HepG2 (cell line): ENCODE results near the gene ADAP2. TPM values are rescaled to one million over a fixed set of nuclear protein-coding genes. Genes with fewer than 3 reads are reported as not detected.

Experiments used
- GABPB1 ChIP-seq: IDR thresholded peaks from 2 replicates; pipeline ENCODE4 v1.6.1; 2016; ENCODE audit warnings: mild to moderate bottlenecking, missing genetic modification reagents, moderate library complexity, missing compliant biosample characterization
- polyA plus RNA-seq, 8 experiments: library from polyadenylated mRNA; depleted of rRNA in 3 of 8; stranded (reverse) in 7 of 8; unstranded in 1 of 8; fragments of >200 nt; fragmentation: Illumina TruSeq in 4 of 8; extraction: Trizol in 4 of 8; gene quantifications; 2 replicates each; pipeline versions ENCODE4 v1.2.1 to v1.2.3, GENCODE V29; 2011 to 2016; ENCODE audit warnings: low read depth in 4 of 8, missing spikeins in 1 of 8, mixed read lengths in 1 of 8; ENCODE audit not compliant: insufficient read depth in 1 of 8
- small RNA-seq, 3 experiments: library from RNA; depleted of rRNA; stranded (forward); fragments of <200 nt; gene quantifications; one replicate each; pipeline ENCODE3, GENCODE V24; 2012; ENCODE audit warnings: low read depth in 2 of 3, low replicate concordance in 1 of 3; ENCODE audit not compliant: insufficient read length in 3 of 3, insufficient read depth in 2 of 3
- total RNA-seq, 5 experiments: library from RNA; depleted of rRNA; stranded (reverse); fragments of >200 nt; fragmentation: Illumina TruSeq; extraction: Trizol; gene quantifications; 2 replicates each; pipeline ENCODE4 v1.2.3, GENCODE V29; 2016; ENCODE audit warnings: low read depth in 1 of 5

ADAP2 gene
- total and polyA plus RNA-seq, 2 of the 13 experiments (the other 11 are each of a cell fraction or from before 2014, with no cell fraction given): 0.51 to 0.70 TPM

GRCh38 chr17:31008374-31009041, 86.8 kb downstream of the ADAP2 start (continued):
- peak; percentile 66; the same call in 1 of the 2 replicates for TF ChIP-seq GABPB1 (CRISPR knock-in tag)

Small RNA genes lying within 50 kb of the gene (small RNA-seq; reads per million reads assigned to genes)
- gene AC138207.3: 0 reads per million in 3 experiments
- gene RN7SL138P: 0 reads per million in 3 experiments

Other genes starting within 250 kb of the ADAP2 start
- gene CRLF3, start 97.3 kb upstream of the ADAP2 start, total RNA-seq (2016; rRNA removed; fragmentation: Illumina TruSeq; extraction: Trizol): 9.1 and 13.2 TPM in 2 replicates
- 4.9 and 6.4 TPM in 2 replicates for gene CRLF3, start 97.3 kb upstream of the ADAP2 start, polyA plus RNA-seq (2011; rRNA removed)
- 10.7 and 18.1 TPM in 2 replicates for gene ATAD5, start 90.0 kb upstream of the ADAP2 start, total RNA-seq (2016; rRNA removed; fragmentation: Illumina TruSeq; extraction: Trizol)
- gene ATAD5, start 90.0 kb upstream of the ADAP2 start, polyA plus RNA-seq (2011; rRNA removed): 1.1 and 1.8 TPM in 2 replicates
- 20.0 and 32.3 TPM in 2 replicates for gene TEFM, start 15.7 kb upstream of the ADAP2 start, total RNA-seq (2016; rRNA removed; fragmentation: Illumina TruSeq; extraction: Trizol)
- 5.4 and 7.0 TPM in 2 replicates for gene TEFM, start 15.7 kb upstream of the ADAP2 start, polyA plus RNA-seq (2011; rRNA removed)
- gene RNF135, start 49.1 kb downstream of the ADAP2 start, total RNA-seq (2016; rRNA removed; fragmentation: Illumina TruSeq; extraction: Trizol): not detected in 2 replicates
- gene RNF135, start 49.1 kb downstream of the ADAP2 start, polyA plus RNA-seq (2011; rRNA removed): not detected in 2 replicates
- 21.5 and 35.4 TPM in 2 replicates for gene NF1, start 173.0 kb downstream of the ADAP2 start, total RNA-seq (2016; rRNA removed; fragmentation: Illumina TruSeq; extraction: Trizol)
- gene NF1, start 173.0 kb downstream of the ADAP2 start, polyA plus RNA-seq (2011; rRNA removed): 26.5 and 26.8 TPM in 2 replicates